Naive B cell (primary cell): Measurements from ENCODE around the gene SNIP1. TPM values are rescaled to one million over a fixed set of nuclear protein-coding genes. Genes with fewer than 3 reads are reported as not detected.
A peak's percentile ranks its signal among the peaks of the same experiment; 100 is the strongest.
"Not testable (repeated sequence)": the region's sequence is repeated elsewhere in the genome, so short reads cannot be mapped to it uniquely, and the experiment has no call there.

Experiments used
- ATAC-seq, 2 donors: fragments of 150-1000 bp; cut with Tn5 transposase; 2 replicates each; pipeline ENCODE4 v1.10.0; 2021; ENCODE audit warnings: low read depth in 2 of 2, mild to moderate bottlenecking in 2 of 2, moderate library complexity in 2 of 2
- DNase-seq: peaks from one replicate; pipeline ENCODE4 v3.0.0; 2022
- H3K27ac Mint-ChIP-seq, 6 donors: one replicate each; pipeline ENCODE4 v1.8.0; 2020 to 2022; ENCODE audit warnings: mild to moderate bottlenecking in 6 of 6, mixed read lengths in 6 of 6, moderate library complexity in 5 of 6, inconsistent platforms in 2 of 6
- H3K27me3 Mint-ChIP-seq, 3 donors: one replicate each; pipeline ENCODE4 v1.8.0; 2021 to 2022; ENCODE audit warnings: mixed read lengths in 3 of 3, mild to moderate bottlenecking in 1 of 3
- H3K36me3 Mint-ChIP-seq, 2 donors: one replicate each; pipeline ENCODE4 v1.8.0; 2020 to 2022; ENCODE audit warnings: mixed read lengths in 2 of 2, inconsistent platforms in 1 of 2, mild to moderate bottlenecking in 1 of 2
- H3K4me1 Mint-ChIP-seq, 3 donors: one replicate each; pipeline ENCODE4 v1.8.0; 2020 to 2022; ENCODE audit warnings: mixed read lengths in 3 of 3, inconsistent platforms in 1 of 3, mild to moderate bottlenecking in 1 of 3, moderate library complexity in 1 of 3
- H3K4me3 Mint-ChIP-seq, 8 donors: one replicate each; pipeline ENCODE4 v1.8.0; 2020 to 2022; ENCODE audit warnings: mild to moderate bottlenecking in 8 of 8, mixed read lengths in 8 of 8, moderate library complexity in 8 of 8, inconsistent platforms in 2 of 8
- H3K9me3 Mint-ChIP-seq, 7 donors: one replicate each; pipeline ENCODE4 v1.8.0; 2020 to 2022; ENCODE audit warnings: mixed read lengths in 7 of 7, mild to moderate bottlenecking in 5 of 7, inconsistent platforms in 2 of 7, moderate library complexity in 1 of 7
- polyA plus RNA-seq, 6 donors: library from polyadenylated mRNA; unstranded; fragments of 300-500 nt; fragmentation: Illumina TruSeq; gene quantifications; one replicate each; pipeline ENCODE4 v1.2.3, GENCODE V29; 2021; ENCODE audit warnings: low read depth in 6 of 6

SNIP1 gene
- polyA plus RNA-seq, 6 donors from 2014 or later: 4.0 to 6.9 (median 4.2) TPM; not detected in 1

- Mint-ChIP-seq H3K9me3 (no peaks in the 10 kb centered on the region), H3K4me1 (peaks cover 0 to 2% (median 0%) of the 10 kb centered on the region in 3 donors), H3K36me3 (peaks cover 44 to 71% of the 10 kb centered on the region in 2 donors), H3K27ac (peak overlapping the region in 1 of 6 donors; percentile 59), H3K27me3 (no peaks in the 10 kb centered on the region), H3K4me3 (no peak overlapping the region)
- DNase-seq (no peak), ATAC-seq (no peak)
Observed at GRCh38 chr1:37570528-37571334, 16.6 kb upstream of the SNIP1 start.

- no peaks in the 10 kb centered on the region for H3K9me3 Mint-ChIP-seq
- H3K36me3 Mint-ChIP-seq: peaks cover 26 to 48% of the 10 kb centered on the region in 2 donors
- H3K4me1 Mint-ChIP-seq: peaks cover 0 to 2% (median 0%) of the 10 kb centered on the region in 3 donors
- no peak overlapping the region for H3K27ac Mint-ChIP-seq
- H3K27me3 Mint-ChIP-seq: no peaks in the 10 kb centered on the region
- DNase-seq: no peak
- H3K4me3 Mint-ChIP-seq: no peak overlapping the region
- ATAC-seq: no peak
Observed at GRCh38 chr1:37567023-37567422, 12.9 kb upstream of the SNIP1 start.

- no peak overlapping the region for H3K4me3 Mint-ChIP-seq
- no peak overlapping the region for H3K27ac Mint-ChIP-seq
- no peaks in the 10 kb centered on the region for H3K27me3 Mint-ChIP-seq
- ATAC-seq: no peak
- H3K9me3 Mint-ChIP-seq: no peaks in the 10 kb centered on the region
- H3K36me3 Mint-ChIP-seq: peaks cover 17 to 38% of the 10 kb centered on the region in 2 donors
- no peak for DNase-seq
- peaks cover 0 to 3% (median 0%) of the 10 kb centered on the region in 3 donors for H3K4me1 Mint-ChIP-seq
Observed at GRCh38 chr1:37564892-37565291, 10.8 kb upstream of the SNIP1 start.

- Mint-ChIP-seq H3K9me3 (no peaks in the 10 kb centered on the region), H3K4me1 (peaks cover 0 to 3% (median 0%) of the 10 kb centered on the region in 3 donors), H3K36me3 (peaks cover 5 to 19% of the 10 kb centered on the region in 2 donors), H3K4me3 (no peak overlapping the region), H3K27me3 (peaks cover 4 to 9% (median 4%) of the 10 kb centered on the region in 3 donors), H3K27ac (no peak overlapping the region)
- no peak for DNase-seq
- no peak for ATAC-seq
Observed at GRCh38 chr1:37562984-37563383, 8.9 kb upstream of the SNIP1 start.

GRCh38 chr1:37561133-37562132 is 7.3 kb upstream of the SNIP1 start:
- peak; percentile 20 for DNase-seq
- peak in 1 of 2 donors; percentile 44 for ATAC-seq
- Mint-ChIP-seq H3K27ac (peak overlapping the region in 2 of 6 donors; percentile 39 to 89), H3K4me1 (peaks cover 0 to 3% (median 2%) of the 10 kb centered on the region in 3 donors), H3K27me3 (peaks cover 7 to 20% (median 17%) of the 10 kb centered on the region in 3 donors), H3K4me3 (no peak overlapping the region), H3K36me3 (peaks cover 0 to 3% of the 10 kb centered on the region in 2 donors), H3K9me3 (no peaks in the 10 kb centered on the region)

- peak overlapping the region in 2 of 6 donors; percentile 3 to 58 for H3K27ac Mint-ChIP-seq
Observed at GRCh38 chr1:37560401-37561132, 6.5 kb upstream of the SNIP1 start.

GRCh38 chr1:37559957-37560379 is 5.9 kb upstream of the SNIP1 start:
- H3K9me3 Mint-ChIP-seq, H3K36me3 Mint-ChIP-seq, ATAC-seq, H3K4me3 Mint-ChIP-seq, H3K4me1 Mint-ChIP-seq, DNase-seq: not testable (repeated sequence)
- peaks cover 7 to 20% (median 19%) of the 10 kb centered on the region in 3 donors for H3K27me3 Mint-ChIP-seq
- H3K27ac Mint-ChIP-seq: peak overlapping the region in 1 of 6 donors; percentile 89

More at GRCh38 chr1:37560401-37561132, 6.5 kb upstream of the SNIP1 start:
- Mint-ChIP-seq H3K27me3 (peaks cover 7 to 20% (median 19%) of the 10 kb centered on the region in 3 donors), H3K4me1 (peaks cover 0 to 3% (median 2%) of the 10 kb centered on the region in 3 donors), H3K36me3 (no peaks in the 10 kb centered on the region), H3K9me3 (no peaks in the 10 kb centered on the region), H3K4me3 (no peak overlapping the region)
- DNase-seq: no peak
- ATAC-seq: no peak

- DNase-seq (no peak), ATAC-seq (no peak)
- Mint-ChIP-seq H3K4me3 (peak overlapping the region in 1 of 8 donors; percentile 74), H3K4me1 (peaks cover 4 to 8% (median 6%) of the 10 kb centered on the region in 3 donors), H3K27ac (peak overlapping the region in 1 of 6 donors; percentile 6), H3K9me3 (no peaks in the 10 kb centered on the region), H3K36me3 (no peaks in the 10 kb centered on the region), H3K27me3 (peaks cover 7 to 20% (median 19%) of the 10 kb centered on the region in 3 donors)
Observed at GRCh38 chr1:37559080-37559479, 5.0 kb upstream of the SNIP1 start.

- DNase-seq (no peak), ATAC-seq (no peak)
- H3K4me3 Mint-ChIP-seq: peak overlapping the region in 2 of 8 donors; percentile 30 to 74
- H3K4me1 Mint-ChIP-seq: peaks cover 7 to 9% (median 9%) of the 10 kb centered on the region in 3 donors
- no peaks in the 10 kb centered on the region for H3K9me3 Mint-ChIP-seq
- peaks cover 7 to 20% (median 19%) of the 10 kb centered on the region in 3 donors for H3K27me3 Mint-ChIP-seq
- no peaks in the 10 kb centered on the region for H3K36me3 Mint-ChIP-seq
- H3K27ac Mint-ChIP-seq: peak overlapping the region in 2 of 6 donors; percentile 7 to 23
Observed at GRCh38 chr1:37558411-37558810, 4.3 kb upstream of the SNIP1 start.

GRCh38 chr1:37557402-37557801 is 3.3 kb upstream of the SNIP1 start:
- Mint-ChIP-seq H3K36me3 (no peaks in the 10 kb centered on the region), H3K9me3 (peaks cover 0 to 1% (median 0%) of the 10 kb centered on the region in 7 donors), H3K4me3 (peak overlapping the region in 1 of 8 donors; percentile 74), H3K27me3 (peaks cover 7 to 20% (median 19%) of the 10 kb centered on the region in 3 donors), H3K4me1 (peaks cover 15 to 18% (median 17%) of the 10 kb centered on the region in 3 donors), H3K27ac (no peak overlapping the region)
- DNase-seq (no peak), ATAC-seq (no peak)

- H3K27ac Mint-ChIP-seq: peak within 1 kb of the TSS in 2 of 6 donors; percentile 39 to 91
- no peaks in the 10 kb centered on the region for H3K36me3 Mint-ChIP-seq
- H3K4me3 Mint-ChIP-seq: peak within 1 kb of the TSS in 3 of 8 donors; percentile 51 to 93 (median 60)
Observed at GRCh38 chr1:37556712-37557196, 2.7 kb upstream of the SNIP1 start, which contains the start of gene DNALI1. Gene DNALI1, plus strand, starts transcription at chr1:37556940. Its CDS starts 55 bp downstream, at chr1:37556995.

GRCh38 chr1:37553598-37553926 is 531 bp downstream of the SNIP1 start:
- ATAC-seq (peak; percentile 2 to 4), DNase-seq (no peak)
- peak overlapping the region; percentile 72 to 100 (median 98) for H3K27ac Mint-ChIP-seq
- peaks cover 0 to 5% of the 10 kb centered on the region in 2 donors for H3K36me3 Mint-ChIP-seq
- peak overlapping the region; percentile 93 to 100 (median 99) for H3K4me3 Mint-ChIP-seq
- H3K27me3 Mint-ChIP-seq: peaks cover 7 to 19% (median 17%) of the 10 kb centered on the region in 3 donors
- peaks cover 0 to 1% (median 0%) of the 10 kb centered on the region in 7 donors for H3K9me3 Mint-ChIP-seq
- peaks cover 25 to 45% (median 42%) of the 10 kb centered on the region in 3 donors for H3K4me1 Mint-ChIP-seq

More at GRCh38 chr1:37556712-37557196, 2.7 kb upstream of the SNIP1 start, which contains the start of gene DNALI1:
- no peak for DNase-seq
- H3K9me3 Mint-ChIP-seq: peaks cover 0 to 1% (median 0%) of the 10 kb centered on the region in 7 donors
- H3K27me3 Mint-ChIP-seq: peaks cover 7 to 20% (median 19%) of the 10 kb centered on the region in 3 donors
- ATAC-seq: no peak
- peaks cover 17 to 22% (median 21%) of the 10 kb centered on the region in 3 donors for H3K4me1 Mint-ChIP-seq
